ENCODE measurements around the gene PRUNE2.

Gene PRUNE2

GRCh38 chr9:76895186-76895585 lies 10.7 kb downstream of the PRUNE2 start:
- Histone ChIP-seq H3K27ac (replicated peaks) (no peak overlapping the region), H3K4me3 (replicated peaks; ENCODE audit: insufficient read depth, low read length) (no peak overlapping the region), H3K27me3 (ENCODE audit: insufficient read depth, poor library complexity, severe bottlenecking) (peaks cover 4% of the 10 kb centered on the region)
- TF ChIP-seq GABPA (IDR thresholded peaks at IDR 0.05; ENCODE audit: low read depth): no peak
- no peak for TF ChIP-seq POLR2AphosphoS5 (IDR thresholded peaks at IDR 0.05; ENCODE audit: low read depth)
- no peak for TF ChIP-seq CTCF (IDR thresholded peaks at IDR 0.05; ENCODE audit: insufficient read depth, low read length)
- no peak for TF ChIP-seq REST (IDR thresholded peaks at IDR 0.05; ENCODE audit: insufficient replicate concordance, low read depth)
- TF ChIP-seq SPI1 (IDR thresholded peaks at IDR 0.05; ENCODE audit: borderline replicate concordance, low read depth): no peak
- no peak for DNase-seq (ENCODE audit: low read depth in 1 of 2, low spot score in 1 of 2)

DNA sequence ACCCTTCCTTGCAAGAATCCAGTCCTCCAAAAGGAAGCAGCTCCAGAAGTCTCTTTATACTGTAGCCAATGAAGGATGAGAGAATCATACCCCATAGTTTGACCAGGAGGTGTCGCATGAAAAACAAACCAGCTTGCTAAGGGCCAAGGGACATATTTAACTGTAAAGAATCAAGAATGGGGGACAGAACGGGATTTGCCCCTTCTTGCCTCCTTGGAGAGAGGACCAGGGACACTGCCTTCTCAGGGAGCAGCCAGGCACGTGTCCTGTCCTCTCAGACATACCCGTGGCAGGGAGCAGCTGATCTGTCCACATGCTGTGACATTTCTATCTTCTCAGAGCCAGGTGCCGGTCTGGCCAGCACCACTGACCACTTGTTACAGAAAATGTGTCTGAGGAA lies 11.7 kb downstream of the PRUNE2 start:
- TF ChIP-seq REST (IDR thresholded peaks at IDR 0.05; ENCODE audit: insufficient replicate concordance, low read depth) (no peak), GABPA (IDR thresholded peaks at IDR 0.05; ENCODE audit: low read depth) (no peak), SPI1 (IDR thresholded peaks at IDR 0.05; ENCODE audit: borderline replicate concordance, low read depth) (no peak), POLR2AphosphoS5 (IDR thresholded peaks at IDR 0.05; ENCODE audit: low read depth) (no peak), CTCF (IDR thresholded peaks at IDR 0.05; ENCODE audit: insufficient read depth, low read length) (no peak)
- no peak for DNase-seq (ENCODE audit: low read depth in 1 of 2, low spot score in 1 of 2)
- Histone ChIP-seq H3K27ac (replicated peaks) (no peak overlapping the region), H3K27me3 (ENCODE audit: insufficient read depth, poor library complexity, severe bottlenecking) (peaks cover 4% of the 10 kb centered on the region), H3K4me3 (replicated peaks; ENCODE audit: insufficient read depth, low read length) (no peak overlapping the region)

DNA sequence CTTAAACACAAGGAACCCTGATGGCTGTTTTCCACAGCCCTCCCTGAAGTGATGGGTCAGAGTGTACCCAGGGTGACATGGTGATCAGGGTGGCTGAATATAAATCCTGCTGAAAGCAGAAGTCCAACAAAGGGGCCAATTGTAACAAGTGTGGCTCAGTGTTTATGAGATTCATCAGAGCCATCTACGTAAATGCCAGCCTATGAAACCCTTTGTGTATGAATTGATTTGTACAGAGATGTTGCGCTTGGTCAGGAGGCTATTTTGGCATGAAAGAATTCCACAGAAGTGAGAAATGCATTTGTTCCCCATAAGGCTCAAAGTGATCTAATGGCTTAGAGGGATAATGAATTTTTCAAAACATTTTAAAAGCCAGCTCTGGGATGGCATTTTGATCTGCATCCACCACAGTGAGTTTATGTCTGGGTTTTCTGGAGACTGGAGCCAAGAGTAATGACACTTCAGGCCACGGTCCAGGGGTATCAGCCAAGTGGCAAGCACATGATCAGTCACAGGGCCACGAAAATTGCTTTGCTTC lies 12.4 kb downstream of the PRUNE2 start:
- no peak for DNase-seq (ENCODE audit: low read depth in 1 of 2, low spot score in 1 of 2)
- no peak for TF ChIP-seq REST (IDR thresholded peaks at IDR 0.05; ENCODE audit: insufficient replicate concordance, low read depth)
- Histone ChIP-seq H3K4me3 (replicated peaks; ENCODE audit: insufficient read depth, low read length) (no peak overlapping the region), H3K27ac (replicated peaks) (no peak overlapping the region), H3K27me3 (ENCODE audit: insufficient read depth, poor library complexity, severe bottlenecking) (peaks cover 4% of the 10 kb centered on the region)

Data from HL-60 (cell line).